Measurements from ENCODE around the gene BLVRB. TPM values are rescaled to one million over a fixed set of nuclear protein-coding genes. Genes with fewer than 3 reads are reported as not detected.

BLVRB gene
- total and polyA plus RNA-seq, 2 of the 8 experiments (the other 6 are each of a cell fraction or from before 2014, with no cell fraction given): 28.7 to 182 TPM

GRCh38 chr19:40494191-40494838, 28.8 kb upstream of the BLVRB start:
- H4K91ac ChIP-seq (replicated peaks; ENCODE audit: insufficient read length, low read length): no peak overlapping the region
- no peak overlapping the region for H3K27ac ChIP-seq (ENCODE audit: low read depth, low read length)
- 0 out of 4 replicates have a peak, but pooled peaks cover 0 to 2% of the 10 kb centered on the region in 2 experiments for H3K9me3 ChIP-seq (ENCODE audit: insufficient read depth in 2 of 2, low read depth in 1 of 2, low read length in 1 of 2)
- H2BK12ac ChIP-seq (ENCODE audit: low read depth, low read length): no peak overlapping the region
- no peak overlapping the region for H3K23ac ChIP-seq (ENCODE audit: insufficient read length)
- no peak for FAIRE-seq
- no peak overlapping the region for H2BK20ac ChIP-seq (ENCODE audit: low read length)
- H3K4me2 ChIP-seq (ENCODE audit: insufficient read depth in 1 of 2, low read depth in 2 of 2, low read length in 2 of 2): no peak overlapping the region
- no peak overlapping the region for H3K4ac ChIP-seq (replicated peaks; ENCODE audit: insufficient read length, low read depth, low read length)
- H3K23me2 ChIP-seq (ENCODE audit: low read depth, low read length): peaks cover 1% of the 10 kb centered on the region; the same call in 1 of the 2 replicates
- H2BK120ac ChIP-seq (replicated peaks; ENCODE audit: low read depth, low read length): no peak overlapping the region
- H4K20me1 ChIP-seq (replicated peaks in 1 of 2; ENCODE audit: control insufficient read depth in 1 of 2, insufficient read depth in 2 of 2, low read length in 2 of 2): no peaks in the 10 kb centered on the region
- no peak overlapping the region for H3K56ac ChIP-seq (replicated peaks; ENCODE audit: insufficient read length, low read depth, low read length)
- H2BK15ac ChIP-seq (ENCODE audit: low read length): no peak overlapping the region
- H3K4me1 ChIP-seq (replicated peaks in 1 of 4; ENCODE audit: control insufficient read depth in 3 of 4, insufficient read depth in 4 of 4, low read length in 3 of 4): no peaks in the 10 kb centered on the region
- H3K4me3 ChIP-seq (ENCODE audit: extremely low read depth in 1 of 4, insufficient read depth in 2 of 4, low read depth in 3 of 4, low read length in 4 of 4): no peak overlapping the region
- POLR2A ChIA-PET (ENCODE audit: partially characterized antibody): no interaction called here
- no peaks in the 10 kb centered on the region for H3K79me2 ChIP-seq (ENCODE audit: control insufficient read depth in 1 of 2, insufficient read depth in 2 of 2, low read length in 2 of 2)
- H2BK5ac ChIP-seq (ENCODE audit: low read depth, low read length): no peak overlapping the region
- no peak overlapping the region for H3K18ac ChIP-seq (ENCODE audit: extremely low read depth, low read length)
- H3K79me1 ChIP-seq (ENCODE audit: low read depth, low read length): no peaks in the 10 kb centered on the region
- no peak overlapping the region for H2AK5ac ChIP-seq (ENCODE audit: low read depth, low read length)
- CTCF ChIA-PET (ENCODE audit: partially characterized antibody): no interaction called here
- H2AFZ ChIP-seq (ENCODE audit: low read length): no peak overlapping the region
- H3K27me3 ChIP-seq (replicated peaks in 1 of 4; ENCODE audit: control insufficient read depth in 3 of 4, extremely low read depth in 1 of 4, insufficient read depth in 3 of 4, low read length in 3 of 4): peaks cover 0 to 5% (median 1%) of the 10 kb centered on the region in 4 experiments; a peak in 3 of 7 replicates
- H3K14ac ChIP-seq (ENCODE audit: insufficient read length): no peak overlapping the region
- no peaks in the 10 kb centered on the region for H3K36me3 ChIP-seq (ENCODE audit: control insufficient read depth in 2 of 4, insufficient read depth in 4 of 4, low read length in 3 of 4)
- no peak overlapping the region for H3K9ac ChIP-seq (replicated peaks in 1 of 4; ENCODE audit: extremely low read depth in 1 of 4, low read depth in 3 of 4, low read length in 3 of 4)
- no peak for DNase-seq (ENCODE audit: low read depth in 1 of 2, low spot score in 2 of 2)
- H4K8ac ChIP-seq (ENCODE audit: extremely low read depth, insufficient read depth, low read length): no peak overlapping the region
- WGBS, 2 experiments (ENCODE audit: extremely low coverage in 1 of 2, insufficient coverage in 1 of 2, insufficient read length in 1 of 2, insufficient replicate concordance in 2 of 2, low coverage in 1 of 2, low lambda C conversion rate in 2 of 2, missing lambda C conversion rate in 1 of 2): 84% methylated on average over 1 of the region's 1 CpG; no CpG with 5 or more reads in 1 of the 2 experiments
- H4K5ac ChIP-seq (ENCODE audit: insufficient read length, low read depth, low read length): no peak overlapping the region
- TF ChIP-seq KDM1A (IDR thresholded peaks at IDR 0.05; ENCODE audit: borderline replicate concordance, low read length) (no peak), RNF2 (IDR thresholded peaks at IDR 0.05; ENCODE audit: borderline replicate concordance, low read depth, low read length, missing control alignments, poor library complexity, severe bottlenecking) (no peak), ASH2L (IDR thresholded peaks at IDR 0.05; ENCODE audit: low read length) (no peak), KDM5A (IDR thresholded peaks at IDR 0.05; ENCODE audit: low read length) (no peak), CBX8 (IDR thresholded peaks at IDR 0.05; ENCODE audit: borderline replicate concordance, low read depth, low read length) (no peak), CBX5 (IDR thresholded peaks at IDR 0.05; ENCODE audit: low read depth, low read length) (no peak), POLR2A (IDR thresholded peaks at IDR 0.05; ENCODE audit: control extremely low read depth in 1 of 2, low read depth in 2 of 2, low read length in 2 of 2) (no peak), SUZ12 (IDR thresholded peaks at IDR 0.05; ENCODE audit: low read length) (no peak), CREB1 (IDR thresholded peaks at IDR 0.05) (no peak), ATF2 (IDR thresholded peaks at IDR 0.05; ENCODE audit: low read length) (no peak), POLR2AphosphoS5 (IDR thresholded peaks at IDR 0.05; ENCODE audit: low read depth, low read length) (no peak)

Data from H1 (cell line).